H4 (cell line): Measurements from ENCODE around the gene GRP. TPM values are rescaled to one million over a fixed set of nuclear protein-coding genes. Genes with fewer than 3 reads are reported as not detected.

ENCODE experiments used
- DNase-seq: peaks from one replicate; pipeline ENCODE4 v3.0.0-alpha.2; 2015; ENCODE audit warnings: low spot score
- total RNA-seq: library from RNA; depleted of rRNA; stranded (reverse); fragments of >200 nt; shearing (Covaris generic); gene quantifications from 2 replicates; pipeline ENCODE4 v1.2.3, GENCODE V29; 2014; rRNA removed

Gene GRP
- total RNA-seq = not detected in 2 replicates

DNA sequence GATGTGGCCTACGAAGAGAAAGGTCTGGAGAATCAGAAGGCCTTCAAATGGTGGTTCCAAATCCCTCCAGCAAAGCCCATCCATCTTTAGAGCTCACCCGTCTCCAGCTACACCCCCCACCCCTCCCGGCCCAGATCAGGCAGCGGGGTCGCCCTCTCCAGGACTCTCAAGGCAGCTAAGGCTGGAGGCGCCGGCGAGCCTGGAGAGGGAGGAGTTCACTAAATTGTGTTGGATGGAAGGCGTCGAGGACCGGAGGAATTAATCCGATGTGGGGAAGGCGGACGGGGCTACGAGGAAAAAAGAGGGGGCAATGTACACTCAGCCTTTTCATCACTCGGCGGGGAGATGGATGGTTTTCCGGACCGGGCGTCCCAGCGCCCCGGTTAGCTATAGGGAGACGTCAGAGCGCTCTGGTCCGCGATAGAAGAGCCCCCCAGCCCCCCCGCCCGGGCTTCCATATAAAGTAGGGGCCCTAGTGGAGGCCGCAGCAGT is at the start of gene GRP:
GRP (plus strand) TSS at position 487 of the 492 bp plus-strand sequence. CDS start 108 bp downstream, outside the sequence.
- DNase-seq = no peak

GRCh38 chr18:59172664-59173249 is 47.2 kb upstream of the GRP start:
- no peak for DNase-seq

DNA sequence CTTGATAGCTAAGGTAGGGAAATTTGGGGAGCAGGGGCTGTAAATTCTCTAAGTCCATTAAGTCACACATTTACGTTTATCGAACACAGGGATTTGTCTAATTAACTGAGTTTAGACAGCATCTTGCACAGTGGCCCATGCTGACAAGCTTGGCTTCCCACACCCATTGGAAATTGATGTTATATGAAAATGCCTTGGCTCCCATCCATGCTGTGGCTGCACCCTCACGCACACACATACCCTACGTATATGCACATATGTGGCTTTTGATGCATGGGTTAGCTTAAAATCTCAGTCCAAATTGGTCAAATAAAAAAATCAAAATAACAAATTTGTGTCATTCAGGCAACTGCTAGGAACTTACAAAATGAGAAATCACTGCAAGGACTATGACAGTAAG is 42.5 kb upstream of the GRP start:
- DNase-seq = no peak

GRCh38 chr18:59180150-59180845 is 39.7 kb upstream of the GRP start:
- DNase-seq = no peak

DNA sequence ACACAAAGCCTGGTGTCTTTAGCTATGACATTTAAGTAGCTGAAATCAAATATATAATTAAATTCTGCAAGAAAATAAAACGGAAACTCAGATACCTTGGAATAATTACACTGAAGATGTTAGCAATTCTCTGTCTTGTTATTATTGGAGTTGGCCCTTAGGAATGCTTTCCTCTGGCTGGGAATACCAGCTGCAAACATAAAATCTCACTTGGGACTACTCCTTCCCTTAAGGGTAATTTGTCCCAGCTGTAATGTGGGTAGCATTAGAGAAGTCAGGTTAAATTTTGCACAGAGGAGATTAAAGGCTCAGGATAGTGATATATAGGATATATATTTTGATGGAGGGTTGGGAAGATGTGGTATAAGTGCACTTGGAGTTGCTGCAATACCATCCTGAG is 37.3 kb upstream of the GRP start:
- no peak for DNase-seq

GRCh38 chr18:59189008-59189407 is 30.9 kb upstream of the GRP start:
- no peak for DNase-seq

- DNase-seq = no peak
These were observed 30.2 kb upstream of the GRP start for GRCh38 chr18:59189746-59190145.

DNA sequence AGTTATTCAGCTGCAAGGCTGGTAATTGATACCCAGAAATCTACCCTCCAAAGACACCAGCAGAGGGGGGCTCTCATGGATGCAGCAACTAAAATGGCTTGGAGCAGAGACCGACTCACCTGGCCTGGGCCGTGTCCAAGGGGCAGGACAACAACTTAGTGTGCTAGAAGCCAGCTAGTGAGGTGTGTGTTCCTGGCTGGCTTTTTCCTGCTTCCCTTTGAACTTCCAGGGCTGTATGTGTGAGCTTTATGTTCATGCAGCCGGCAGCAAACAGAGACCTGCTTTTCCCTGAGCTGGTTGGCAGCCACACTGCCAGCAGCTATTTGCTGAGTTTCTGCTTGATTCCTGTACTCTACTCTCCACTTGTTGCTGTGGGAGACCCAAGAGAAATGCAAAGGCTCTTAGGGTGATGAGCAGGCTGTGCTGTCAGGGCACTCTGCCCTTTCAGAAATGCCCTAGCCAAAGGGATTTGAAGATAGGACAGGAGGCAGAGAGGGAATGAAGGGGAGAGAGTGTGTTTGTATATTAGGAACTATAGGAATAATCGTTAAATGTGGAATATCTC is 23.7 kb upstream of the GRP start:
- DNase-seq = no peak

DNA sequence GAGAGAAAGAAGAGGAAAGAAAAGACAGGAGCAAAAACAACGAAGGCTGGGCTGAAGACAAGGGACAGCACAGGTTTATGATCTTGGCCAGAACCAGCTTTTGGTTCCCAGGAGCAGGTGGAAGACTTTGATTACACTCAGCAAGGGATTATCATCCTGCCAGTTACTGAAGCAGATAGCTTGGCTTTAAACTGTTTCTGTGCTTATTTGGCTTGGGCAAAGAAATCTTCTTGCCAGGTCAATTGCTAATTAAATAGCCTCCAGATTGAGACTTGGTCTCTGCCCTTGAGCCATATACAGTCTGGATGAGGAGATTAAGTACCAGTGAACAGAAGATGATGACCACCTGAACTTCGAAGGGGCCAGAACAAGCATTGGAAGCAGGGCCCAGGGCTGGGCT is 22.3 kb upstream of the GRP start:
- DNase-seq = no peak

GRCh38 chr18:59198215-59198614 is 21.7 kb upstream of the GRP start:
- DNase-seq = no peak

- no peak for DNase-seq
These were observed 19.2 kb upstream of the GRP start for GRCh38 chr18:59200787-59201186.

DNA sequence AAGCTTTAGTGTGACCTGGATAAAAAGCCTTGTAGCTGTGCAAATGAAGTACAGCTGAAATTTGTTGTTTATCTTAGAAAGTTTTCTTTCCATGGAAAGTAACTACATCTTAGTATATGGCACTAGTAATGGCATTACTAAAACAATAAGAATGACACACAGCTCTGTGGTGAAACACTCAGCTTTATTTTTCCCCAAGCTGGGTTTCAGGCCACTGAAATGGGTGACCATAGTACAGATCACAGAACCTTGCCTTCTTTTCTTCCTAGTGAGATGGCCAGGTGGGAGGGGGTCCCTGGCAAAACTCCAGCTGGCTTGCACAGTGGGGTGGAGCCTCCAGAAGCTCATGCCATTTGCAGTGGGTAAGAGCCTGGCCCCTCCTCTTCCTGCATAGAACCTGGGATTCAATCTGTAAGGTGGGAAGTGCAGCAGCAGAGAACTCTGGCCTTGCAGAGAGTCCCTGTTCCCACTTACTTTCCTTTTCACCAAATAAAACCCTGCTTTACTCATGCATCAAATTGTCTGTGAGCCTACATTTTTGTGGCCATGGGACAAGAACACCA is 17.6 kb upstream of the GRP start:
- DNase-seq = no peak

DNA sequence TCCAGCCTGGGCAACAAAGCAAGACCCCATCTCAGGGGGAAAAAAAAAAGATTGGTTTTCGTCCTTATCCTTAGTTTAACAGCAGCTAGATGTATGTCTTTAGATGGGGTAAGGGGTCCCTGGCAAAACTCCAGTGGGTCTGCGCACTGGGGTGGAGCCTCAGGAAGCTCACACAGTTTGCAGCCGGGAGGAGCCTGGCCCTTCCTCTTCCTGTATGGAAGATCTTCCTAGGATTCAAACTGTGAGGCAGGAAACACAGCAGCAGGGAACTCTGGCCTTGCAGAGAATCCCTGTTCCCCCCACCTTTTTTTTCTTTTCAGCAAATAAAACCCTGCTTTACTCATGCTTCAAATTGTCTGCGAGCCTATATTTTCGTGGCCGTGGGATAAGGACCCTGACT is 12.5 kb upstream of the GRP start:
- no peak for DNase-seq

DNA sequence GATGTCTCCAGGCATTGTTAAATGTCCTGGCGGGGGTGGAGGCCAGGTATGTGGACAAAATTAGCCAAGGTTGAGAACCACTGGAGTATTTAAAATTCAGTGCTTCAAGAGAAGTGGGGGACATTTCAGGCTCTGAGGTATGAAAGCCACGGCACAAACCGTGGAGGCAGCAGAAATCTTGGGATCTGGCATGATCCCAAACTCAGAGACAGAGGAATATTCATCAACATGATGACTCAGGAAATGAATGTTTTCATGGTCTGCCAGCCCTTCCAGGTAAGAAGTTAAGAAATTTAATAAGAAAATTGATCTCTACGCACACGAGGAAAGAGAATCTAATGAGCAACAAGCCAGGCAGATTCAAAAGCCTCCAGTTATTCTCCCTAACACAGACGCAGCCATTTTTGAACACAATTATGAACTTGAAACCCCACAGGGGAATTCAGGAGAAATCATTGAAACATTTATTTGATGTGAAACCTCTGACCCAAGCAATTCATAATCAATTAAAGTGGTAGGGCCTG is 11.3 kb upstream of the GRP start:
- no peak for DNase-seq

DNA sequence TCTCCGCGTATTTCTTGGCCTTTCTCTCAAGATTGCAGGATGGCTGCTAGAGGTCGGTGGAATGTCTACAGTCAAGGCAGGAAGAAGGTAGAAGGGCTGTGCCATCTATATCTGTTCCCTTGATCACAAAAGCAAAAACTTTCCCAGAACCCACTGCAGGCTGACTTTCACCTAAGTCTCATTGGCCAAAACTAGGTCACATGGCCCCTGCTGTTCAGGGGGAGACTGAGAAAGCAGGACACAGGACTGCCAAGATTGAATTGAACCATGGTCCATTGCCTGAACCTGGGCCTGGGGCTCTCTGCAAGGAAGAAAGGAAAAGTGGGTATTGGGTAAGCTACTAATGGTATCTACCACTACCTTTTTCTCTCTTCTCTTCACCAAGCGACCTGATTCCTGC is 9.7 kb upstream of the GRP start:
- no peak for DNase-seq

- DNase-seq = no peak
These were observed 8.3 kb upstream of the GRP start for GRCh38 chr18:59211629-59212028.

DNA sequence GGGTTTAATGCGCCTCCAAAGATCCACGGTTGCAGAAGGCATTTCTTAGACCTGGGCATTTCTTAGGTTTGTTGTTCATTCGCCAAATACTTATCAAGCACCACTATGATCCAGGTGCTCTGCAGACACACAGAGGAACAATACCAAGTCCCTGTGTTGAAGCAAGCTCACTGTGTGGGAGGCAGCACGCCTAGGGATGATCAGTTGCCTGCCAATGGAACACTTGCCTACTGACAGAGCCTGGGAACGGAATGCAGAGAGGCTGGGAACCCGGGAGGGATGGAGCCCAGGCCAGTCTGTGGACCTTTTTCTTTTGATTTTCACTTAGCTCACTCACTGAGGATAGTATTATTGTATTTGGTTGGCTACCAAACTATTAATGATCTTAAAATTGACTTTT is 1.9 kb upstream of the GRP start:
- DNase-seq = no peak

DNA sequence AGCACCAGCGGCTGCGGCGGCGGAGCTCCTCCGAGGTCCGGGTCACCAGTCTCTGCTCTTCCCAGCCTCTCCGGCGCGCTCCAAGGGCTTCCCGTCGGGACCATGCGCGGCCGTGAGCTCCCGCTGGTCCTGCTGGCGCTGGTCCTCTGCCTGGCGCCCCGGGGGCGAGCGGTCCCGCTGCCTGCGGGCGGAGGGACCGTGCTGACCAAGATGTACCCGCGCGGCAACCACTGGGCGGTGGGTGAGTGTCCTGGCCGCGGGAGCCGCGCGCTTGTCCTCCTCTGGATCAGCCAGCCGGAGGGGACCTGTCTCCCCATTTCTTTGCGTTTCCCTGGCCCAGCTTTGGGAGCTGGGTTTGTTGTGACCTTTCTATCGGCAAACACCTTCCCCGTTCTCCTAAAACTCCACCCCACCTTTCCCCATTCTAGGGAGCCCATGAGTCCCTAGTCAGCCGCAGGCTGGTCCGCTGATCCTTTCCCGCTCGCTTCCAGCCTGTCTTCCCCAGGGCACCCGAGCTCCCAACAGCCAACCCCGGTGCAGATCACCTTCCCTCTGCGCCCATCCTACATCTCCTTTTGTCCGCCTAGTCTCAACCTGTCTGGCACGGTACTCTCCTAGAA is 316 bp downstream of the GRP start:
- DNase-seq = no peak

DNA sequence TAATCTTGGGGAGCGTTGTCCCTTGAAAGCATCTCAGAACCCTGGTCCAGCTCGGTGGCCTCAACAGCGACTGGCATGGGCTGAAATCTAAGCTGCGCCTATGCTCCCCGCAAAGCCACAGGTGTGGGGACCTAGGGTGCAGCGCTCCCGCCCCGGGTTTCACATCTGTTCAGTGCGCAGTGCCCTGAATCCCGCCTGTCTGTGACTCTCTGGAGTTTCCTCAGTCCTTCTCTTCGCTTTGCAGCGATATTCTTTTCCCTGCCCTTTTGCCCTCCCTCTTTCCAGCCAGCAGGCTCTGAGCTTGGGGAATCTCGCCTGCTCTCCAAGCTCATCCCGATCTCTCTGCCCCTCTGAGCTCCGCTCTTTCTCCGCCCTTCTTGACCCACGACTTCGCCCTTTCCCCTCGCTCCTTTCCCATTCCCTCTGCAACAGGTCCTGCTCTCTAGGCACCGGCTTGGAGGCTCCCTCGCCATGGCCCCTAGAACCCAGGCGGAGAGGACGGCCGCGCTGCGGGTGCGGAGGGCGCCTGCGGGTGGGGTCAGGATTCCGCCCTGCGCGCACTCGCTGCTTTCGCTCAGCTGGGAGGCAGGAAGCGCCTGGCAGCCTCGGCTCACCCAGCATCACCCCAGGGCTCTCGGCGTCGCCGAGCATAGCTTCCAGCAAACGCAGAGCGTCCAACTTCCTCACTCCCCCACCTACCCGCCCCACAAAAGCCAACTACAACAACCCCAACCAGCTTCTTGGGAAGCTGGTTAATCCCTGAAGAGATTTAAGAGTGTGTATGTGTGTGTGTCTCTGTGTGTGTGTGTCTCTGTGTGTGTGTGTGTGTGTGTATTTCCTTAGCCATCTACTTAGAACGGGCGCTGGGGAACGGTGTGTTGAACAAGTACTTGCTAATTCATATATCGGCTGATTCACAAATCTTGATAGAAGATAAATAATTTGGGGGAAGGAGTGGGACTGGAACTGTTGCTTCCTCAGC is 1.1 kb downstream of the GRP start:
- no peak for DNase-seq

DNA sequence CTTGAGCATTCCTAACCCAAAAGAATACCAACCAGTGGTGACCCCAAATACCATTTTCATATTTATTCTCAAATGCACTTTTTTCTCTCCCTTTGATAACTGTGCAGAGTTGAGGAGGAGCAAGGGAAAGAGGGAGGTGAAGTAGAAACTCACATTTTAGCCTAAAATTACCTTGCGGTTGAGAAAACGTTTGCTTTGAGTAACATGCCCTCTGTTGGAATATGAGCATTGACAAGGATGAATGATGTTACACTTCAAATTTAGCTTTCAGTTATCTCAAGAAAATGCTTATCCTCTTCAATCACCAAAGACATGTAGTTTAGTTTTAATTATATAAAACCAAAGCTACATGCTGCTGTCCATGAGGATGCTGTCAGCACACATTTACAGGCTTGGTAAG is 2.4 kb downstream of the GRP start:
- no peak for DNase-seq

GRCh38 chr18:59228351-59228750 is 8.4 kb downstream of the GRP start:
- DNase-seq = no peak
